LNCAP (cell line): ENCODE data around the gene TMEM213.

Experiments
- TF ChIP-seq, protein P1 (sequence below): fragments of 450-650 bp; IDR thresholded peaks from 2 replicates; pipeline ENCODE4 v1.5.1; 2017; ENCODE audit warnings: mild to moderate bottlenecking

Gene TMEM213, protein sequence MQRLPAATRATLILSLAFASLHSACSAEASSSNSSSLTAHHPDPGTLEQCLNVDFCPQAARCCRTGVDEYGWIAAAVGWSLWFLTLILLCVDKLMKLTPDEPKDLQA

DNA sequence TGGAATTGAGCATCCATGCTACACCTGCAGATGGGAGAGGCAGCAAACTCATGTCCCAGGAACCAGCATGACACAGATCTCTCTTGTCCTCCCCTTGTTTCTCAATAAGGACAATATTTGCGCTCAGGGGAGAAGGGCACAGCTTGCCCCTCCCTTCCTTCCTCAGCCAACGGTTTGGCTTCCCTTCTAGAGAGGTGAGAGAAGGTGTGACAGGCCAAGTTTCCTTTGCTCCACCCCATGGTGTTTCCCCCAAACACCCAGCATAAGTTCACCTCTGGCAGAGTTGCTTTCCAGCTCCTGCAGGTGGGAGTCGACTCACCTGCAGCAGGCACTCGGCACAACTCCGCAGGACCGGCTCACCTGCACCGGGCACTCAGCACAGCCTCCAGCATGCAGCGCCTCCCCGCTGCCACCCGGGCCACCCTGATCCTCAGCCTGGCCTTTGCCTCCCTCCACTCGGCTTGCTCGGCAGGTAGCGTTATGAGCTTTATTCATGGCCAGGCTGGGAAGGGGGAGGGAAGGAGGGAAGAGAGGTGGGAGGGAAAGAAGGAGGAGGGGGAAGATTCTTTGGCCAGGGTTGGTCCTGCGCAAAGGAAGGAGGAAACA lies at the start of gene TMEM213, which contains the start of gene ATP6V0A4:
TSS of gene TMEM213 (plus strand) at position 280 of the 606 bp plus-strand sequence. CDS start at position 391, 111 bp downstream.
TSS of gene ATP6V0A4 (minus strand) at position 482 of the 606 bp plus-strand sequence. CDS start 26,949 bp downstream, outside the sequence.
- TF ChIP-seq, protein P1, sequence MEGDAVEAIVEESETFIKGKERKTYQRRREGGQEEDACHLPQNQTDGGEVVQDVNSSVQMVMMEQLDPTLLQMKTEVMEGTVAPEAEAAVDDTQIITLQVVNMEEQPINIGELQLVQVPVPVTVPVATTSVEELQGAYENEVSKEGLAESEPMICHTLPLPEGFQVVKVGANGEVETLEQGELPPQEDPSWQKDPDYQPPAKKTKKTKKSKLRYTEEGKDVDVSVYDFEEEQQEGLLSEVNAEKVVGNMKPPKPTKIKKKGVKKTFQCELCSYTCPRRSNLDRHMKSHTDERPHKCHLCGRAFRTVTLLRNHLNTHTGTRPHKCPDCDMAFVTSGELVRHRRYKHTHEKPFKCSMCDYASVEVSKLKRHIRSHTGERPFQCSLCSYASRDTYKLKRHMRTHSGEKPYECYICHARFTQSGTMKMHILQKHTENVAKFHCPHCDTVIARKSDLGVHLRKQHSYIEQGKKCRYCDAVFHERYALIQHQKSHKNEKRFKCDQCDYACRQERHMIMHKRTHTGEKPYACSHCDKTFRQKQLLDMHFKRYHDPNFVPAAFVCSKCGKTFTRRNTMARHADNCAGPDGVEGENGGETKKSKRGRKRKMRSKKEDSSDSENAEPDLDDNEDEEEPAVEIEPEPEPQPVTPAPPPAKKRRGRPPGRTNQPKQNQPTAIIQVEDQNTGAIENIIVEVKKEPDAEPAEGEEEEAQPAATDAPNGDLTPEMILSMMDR = no peak

DNA sequence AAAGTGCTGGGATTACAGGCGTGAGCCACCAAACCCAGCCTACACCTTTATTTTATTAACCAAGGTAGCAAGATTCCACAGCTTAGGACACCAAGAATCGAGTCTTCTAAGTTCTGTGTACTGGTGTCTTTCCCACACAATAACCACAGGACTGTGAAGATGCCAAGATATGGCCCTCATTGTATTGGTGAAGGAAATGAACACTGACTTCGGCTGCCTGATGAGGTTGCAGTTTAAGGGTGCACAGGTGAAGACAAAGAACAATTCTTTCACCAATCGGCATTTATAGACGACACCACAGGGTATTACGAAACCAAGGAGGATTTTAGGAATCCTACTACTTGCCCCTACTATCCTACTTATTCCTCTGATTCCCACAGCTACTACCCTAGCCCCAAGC lies 49.1 kb upstream of the TMEM213 start:
- TF ChIP-seq, protein P1 = no peak

DNA sequence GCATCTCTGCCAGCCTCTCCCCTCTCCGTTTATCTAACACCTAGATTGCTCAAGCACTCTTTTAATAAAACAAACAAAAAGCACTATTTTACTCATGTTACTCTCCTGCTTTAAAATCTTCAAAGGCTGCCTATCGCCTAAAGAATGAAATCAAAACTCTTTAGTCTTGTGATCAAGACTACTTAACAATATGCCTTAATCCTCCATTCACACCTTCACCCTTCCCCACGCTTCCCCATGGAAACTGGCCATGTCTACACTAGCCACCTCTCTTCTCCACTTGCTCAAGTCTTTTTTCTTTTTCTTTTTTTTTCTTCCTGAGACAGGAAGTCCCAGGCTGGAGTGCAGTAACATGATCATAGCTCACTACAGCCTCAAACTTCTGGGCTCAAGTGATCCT lies 47.8 kb upstream of the TMEM213 start:
- TF ChIP-seq, protein P1 = no peak

DNA sequence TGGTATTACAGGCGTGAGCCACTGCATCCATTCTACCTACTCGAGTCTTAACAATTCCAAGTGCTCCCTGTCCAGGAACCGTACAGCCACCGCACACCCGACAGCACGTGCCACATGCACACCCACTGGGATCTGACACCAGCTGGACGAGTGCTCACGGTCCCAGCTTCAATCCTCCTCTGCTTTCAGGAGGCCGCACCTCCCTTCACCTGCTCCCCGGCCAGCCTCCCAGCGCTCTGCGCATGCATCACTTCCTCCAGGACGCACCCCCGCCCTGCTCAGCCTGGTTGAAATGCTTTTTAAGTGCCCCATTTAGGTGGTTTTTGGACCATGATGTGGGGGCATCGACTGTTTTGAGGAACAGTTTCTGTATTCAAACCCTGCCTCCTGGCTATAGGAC lies 47.3 kb upstream of the TMEM213 start:
- TF ChIP-seq, protein P1 = no peak

DNA sequence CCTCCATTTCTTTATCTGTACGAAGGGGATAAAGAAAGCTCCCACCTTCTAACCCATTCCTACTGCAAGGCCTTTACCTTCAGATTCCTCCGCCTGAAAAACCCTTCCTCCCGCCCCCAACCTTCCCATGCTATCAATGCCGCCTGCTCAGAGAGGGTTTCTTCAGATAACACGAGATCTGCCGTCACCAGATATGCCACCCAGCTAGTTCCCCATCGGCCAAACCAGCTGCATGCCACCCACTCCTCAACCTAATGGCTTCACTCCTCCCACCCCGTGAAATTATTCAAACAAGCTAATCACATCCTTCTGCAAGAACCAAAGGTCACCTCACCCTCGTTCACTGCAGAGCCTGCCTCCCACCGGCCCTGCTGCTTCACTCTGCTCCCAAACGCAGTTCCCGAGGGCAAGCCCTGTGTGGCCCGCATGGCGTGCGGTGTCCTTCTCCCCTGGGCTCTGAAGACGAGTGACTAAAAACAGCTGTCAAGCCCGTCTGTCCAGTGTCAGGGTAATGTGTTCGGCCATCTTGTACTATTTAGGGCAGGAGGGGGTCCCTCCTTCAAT lies 46.8 kb upstream of the TMEM213 start:
- TF ChIP-seq, protein P1 = no peak

DNA sequence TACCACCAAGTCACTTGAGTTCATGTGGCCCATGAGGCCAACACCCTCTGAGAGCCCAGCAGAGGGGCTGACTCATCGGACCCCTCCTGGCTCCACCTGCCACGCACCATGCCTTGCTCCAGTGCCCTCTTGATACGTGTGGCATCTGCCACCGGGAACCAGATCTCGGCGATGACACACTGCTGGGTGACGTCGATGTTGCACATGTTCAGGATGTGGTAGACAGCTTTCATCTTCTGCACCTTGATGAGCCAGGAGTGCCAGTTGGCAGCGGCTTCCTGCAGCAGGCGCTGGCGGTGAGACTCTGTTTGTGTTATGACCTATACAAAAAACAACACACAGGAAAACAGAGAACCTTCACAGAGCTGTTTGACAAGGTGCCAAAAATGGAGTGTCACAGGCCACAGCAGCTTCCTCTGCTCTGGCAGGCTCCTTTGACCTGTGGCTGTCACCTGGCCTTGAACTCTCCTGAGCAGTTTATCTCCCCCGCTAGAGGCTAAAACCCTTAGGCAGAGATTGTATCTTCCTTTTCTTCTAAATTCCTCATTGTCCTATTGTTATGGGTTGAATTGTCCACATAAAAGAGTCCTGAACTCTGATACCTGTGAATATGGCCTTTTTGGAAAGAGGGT lies 45.2 kb upstream of the TMEM213 start:
- TF ChIP-seq, protein P1 = no peak

DNA sequence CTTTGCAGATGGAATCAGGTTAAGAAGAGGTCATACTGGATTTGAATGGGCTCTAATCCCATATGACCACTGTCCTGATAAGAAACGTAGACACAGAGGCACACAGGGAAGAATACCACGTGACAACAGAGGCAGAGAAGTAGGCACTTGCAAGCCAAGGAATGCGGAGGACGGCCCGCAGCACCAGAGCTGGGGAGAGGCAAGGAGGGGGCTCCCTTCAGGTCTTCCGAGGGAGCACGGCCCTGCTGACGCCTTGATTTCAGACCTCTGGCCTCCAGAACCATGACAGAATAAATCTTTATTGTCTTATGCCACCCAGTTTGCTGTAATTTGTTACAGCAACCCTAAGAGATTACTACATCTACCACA lies 44.7 kb upstream of the TMEM213 start:
- TF ChIP-seq, protein P1 = no peak
